WTC11 (cell line): ENCODE results near the gene LGR6.

Experiments
- ATF1 ChIP-seq: sonication (generic); formaldehyde crosslinking; IDR thresholded peaks from 2 replicates; pipeline ENCODE4 v1.8.1; 2023; ENCODE audit warnings: mild to moderate bottlenecking, moderate library complexity, missing genetic modification reagents
- CREB1 ChIP-seq: sonication (generic); formaldehyde crosslinking; IDR thresholded peaks from 2 replicates; pipeline ENCODE4 v1.8.0; 2023; ENCODE audit warnings: mild to moderate bottlenecking, missing genetic modification reagents
- ESRRA ChIP-seq: sonication (generic); formaldehyde crosslinking; IDR thresholded peaks from 2 replicates; pipeline ENCODE4 v1.8.1; 2022; ENCODE audit warnings: mild to moderate bottlenecking, missing genetic modification reagents, borderline replicate concordance
- MLX ChIP-seq: sonication (generic); formaldehyde crosslinking; IDR thresholded peaks from 2 replicates; pipeline ENCODE4 v1.8.1; 2023; ENCODE audit warnings: mild to moderate bottlenecking, missing genetic modification reagents, moderate library complexity
- NR1H2 ChIP-seq: sonication (generic); formaldehyde crosslinking; IDR thresholded peaks from 2 replicates; pipeline ENCODE4 v1.9.0; 2021; ENCODE audit warnings: mild to moderate bottlenecking, moderate library complexity, missing genetic modification reagents
- NR2C2 ChIP-seq: sonication (generic); formaldehyde crosslinking; IDR thresholded peaks from 2 replicates; pipeline ENCODE4 v1.8.0; 2022; ENCODE audit warnings: mild to moderate bottlenecking, missing genetic modification reagents
- SP1 ChIP-seq: sonication (generic); formaldehyde crosslinking; conservative IDR thresholded peaks from 2 replicates; pipeline ENCODE4 v1.8.1; 2022; ENCODE audit warnings: missing genetic modification reagents
- TEAD4 ChIP-seq: sonication (generic); formaldehyde crosslinking; IDR thresholded peaks from 2 replicates; pipeline ENCODE4 v1.8.0; 2022; ENCODE audit warnings: mild to moderate bottlenecking, missing genetic modification reagents
- ZNF281 ChIP-seq: sonication (generic); formaldehyde crosslinking; IDR thresholded peaks from 2 replicates; pipeline ENCODE4 v1.8.0; 2023; ENCODE audit warnings: mild to moderate bottlenecking, missing genetic modification reagents
- TF ChIP-seq, protein P1 (sequence below): fragments of 200-600 bp; IDR thresholded peaks from 2 replicates; pipeline ENCODE4 v1.8.0; 2022; ENCODE audit warnings: antibody characterized with exemption
- TF ChIP-seq, protein P2 (sequence below): sonication (generic); formaldehyde crosslinking; conservative IDR thresholded peaks from 2 replicates; pipeline ENCODE4 v1.8.1; 2022; ENCODE audit warnings: mild to moderate bottlenecking, missing genetic modification reagents

GRCh38 chr1:202176949-202177927 lies 16.4 kb upstream of the LGR6 start:
- TF ChIP-seq, protein P1, sequence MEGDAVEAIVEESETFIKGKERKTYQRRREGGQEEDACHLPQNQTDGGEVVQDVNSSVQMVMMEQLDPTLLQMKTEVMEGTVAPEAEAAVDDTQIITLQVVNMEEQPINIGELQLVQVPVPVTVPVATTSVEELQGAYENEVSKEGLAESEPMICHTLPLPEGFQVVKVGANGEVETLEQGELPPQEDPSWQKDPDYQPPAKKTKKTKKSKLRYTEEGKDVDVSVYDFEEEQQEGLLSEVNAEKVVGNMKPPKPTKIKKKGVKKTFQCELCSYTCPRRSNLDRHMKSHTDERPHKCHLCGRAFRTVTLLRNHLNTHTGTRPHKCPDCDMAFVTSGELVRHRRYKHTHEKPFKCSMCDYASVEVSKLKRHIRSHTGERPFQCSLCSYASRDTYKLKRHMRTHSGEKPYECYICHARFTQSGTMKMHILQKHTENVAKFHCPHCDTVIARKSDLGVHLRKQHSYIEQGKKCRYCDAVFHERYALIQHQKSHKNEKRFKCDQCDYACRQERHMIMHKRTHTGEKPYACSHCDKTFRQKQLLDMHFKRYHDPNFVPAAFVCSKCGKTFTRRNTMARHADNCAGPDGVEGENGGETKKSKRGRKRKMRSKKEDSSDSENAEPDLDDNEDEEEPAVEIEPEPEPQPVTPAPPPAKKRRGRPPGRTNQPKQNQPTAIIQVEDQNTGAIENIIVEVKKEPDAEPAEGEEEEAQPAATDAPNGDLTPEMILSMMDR = no peak
- TF ChIP-seq NR1H2 (no peak), NR2C2 (CRISPR knock-in tag) (no peak), CREB1 (no peak), ZNF281 (no peak), MLX (CRISPR knock-in tag) (no peak), ATF1 (CRISPR knock-in tag) (no peak), SP1 (no peak), ESRRA (CRISPR knock-in tag) (no peak), TEAD4 (no peak)
- TF ChIP-seq, protein P2, sequence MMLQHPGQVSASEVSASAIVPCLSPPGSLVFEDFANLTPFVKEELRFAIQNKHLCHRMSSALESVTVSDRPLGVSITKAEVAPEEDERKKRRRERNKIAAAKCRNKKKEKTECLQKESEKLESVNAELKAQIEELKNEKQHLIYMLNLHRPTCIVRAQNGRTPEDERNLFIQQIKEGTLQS (CRISPR knock-in tag) = no peak
